COLO829 (cell line): ENCODE data around the gene RAMP3.
A peak's percentile ranks its signal among the peaks of the same experiment; 100 is the strongest.
"Not testable (repeated sequence)": the region's sequence is repeated elsewhere in the genome, so short reads cannot be mapped to it uniquely, and the experiment has no call there.

Experiments
- DNase-seq: peaks from one replicate; pipeline ENCODE4 v3.0.0; 2012; ENCODE audit warnings: low spot score

RAMP3 gene

DNA sequence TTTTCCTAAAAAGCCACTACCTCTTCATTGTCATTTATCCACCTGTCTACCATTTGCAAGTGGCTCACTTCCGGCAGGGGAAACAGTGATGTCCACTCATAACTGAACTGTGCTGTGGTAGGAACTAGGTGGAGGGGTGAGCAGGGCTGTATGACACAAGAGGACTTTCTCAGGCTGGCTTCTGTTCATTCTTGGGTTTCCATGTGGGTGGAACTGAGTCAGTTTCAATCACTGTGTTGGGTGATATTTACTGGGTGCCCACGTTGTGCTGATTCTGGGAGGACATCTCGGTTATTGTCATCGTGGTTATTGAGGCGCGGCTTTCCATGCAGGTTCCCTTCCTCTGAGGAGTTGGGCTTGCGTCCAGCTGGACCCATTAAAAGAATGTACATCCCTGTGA lies 38.8 kb downstream of the RAMP3 start:
- no peak for DNase-seq

- DNase-seq: no peak
Observed at GRCh38 chr7:45197461-45197860, 39.9 kb downstream of the RAMP3 start.

- DNase-seq: no peak
Observed at GRCh38 chr7:45198986-45199385, 41.4 kb downstream of the RAMP3 start.

DNA sequence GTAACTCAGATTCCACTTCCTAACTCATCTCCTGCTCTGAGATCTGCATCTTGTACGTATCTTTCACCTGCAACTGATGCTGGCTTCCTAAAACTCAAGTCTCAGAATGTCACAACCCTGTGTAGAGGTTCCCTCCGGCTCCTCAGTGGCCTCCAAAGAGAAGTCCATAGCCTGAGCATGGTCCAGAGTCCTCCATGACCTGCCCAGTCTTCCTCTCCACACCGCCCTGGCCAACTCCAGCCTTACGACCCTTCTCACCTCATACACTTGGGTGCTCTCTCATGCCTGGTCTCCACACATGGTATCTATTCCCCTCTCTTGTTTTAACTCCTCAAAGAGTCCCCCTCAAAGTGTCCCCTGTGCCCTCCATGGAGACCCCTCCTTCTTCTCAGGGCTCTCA lies 41.9 kb downstream of the RAMP3 start:
- no peak for DNase-seq

DNA sequence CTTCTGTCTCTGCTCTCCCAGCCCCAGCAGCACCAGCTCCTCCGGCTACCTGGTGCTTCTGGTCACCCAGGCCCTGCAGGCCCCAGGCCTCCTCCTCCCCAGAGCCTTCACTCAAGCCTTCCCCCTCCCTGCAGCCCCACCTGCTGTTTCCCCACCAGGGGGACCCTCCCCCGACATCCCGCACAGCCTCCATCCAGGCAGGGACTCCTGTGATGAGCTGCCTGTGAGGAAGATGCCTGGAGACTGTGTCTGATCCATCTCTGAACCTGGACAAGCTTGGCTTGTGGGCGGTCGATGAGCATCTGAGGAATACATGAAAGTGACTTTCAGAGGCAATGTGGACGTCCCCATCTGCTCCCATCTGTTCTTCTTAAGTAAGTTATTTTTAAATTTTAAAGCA lies 45.0 kb downstream of the RAMP3 start:
- no peak for DNase-seq

DNA sequence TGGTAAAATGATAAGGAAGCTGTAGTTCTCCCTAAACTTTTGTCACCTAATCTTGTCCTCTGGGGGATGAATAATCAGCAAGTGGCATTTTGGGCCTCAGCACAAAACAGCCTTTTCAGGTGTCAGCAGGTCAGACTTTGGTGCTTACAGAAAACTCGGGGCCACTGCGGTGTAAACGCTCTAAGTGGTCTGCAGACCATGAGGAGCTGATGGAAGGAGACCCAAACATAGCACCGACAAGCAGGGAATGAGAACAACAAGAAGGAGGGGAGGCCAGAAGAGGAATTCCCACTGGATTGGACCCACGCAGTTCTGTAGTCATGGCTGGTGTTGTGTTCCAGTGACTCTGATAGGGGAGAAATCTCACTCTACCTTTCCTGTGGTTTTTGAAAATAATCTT lies 45.4 kb downstream of the RAMP3 start:
- no peak for DNase-seq

DNA sequence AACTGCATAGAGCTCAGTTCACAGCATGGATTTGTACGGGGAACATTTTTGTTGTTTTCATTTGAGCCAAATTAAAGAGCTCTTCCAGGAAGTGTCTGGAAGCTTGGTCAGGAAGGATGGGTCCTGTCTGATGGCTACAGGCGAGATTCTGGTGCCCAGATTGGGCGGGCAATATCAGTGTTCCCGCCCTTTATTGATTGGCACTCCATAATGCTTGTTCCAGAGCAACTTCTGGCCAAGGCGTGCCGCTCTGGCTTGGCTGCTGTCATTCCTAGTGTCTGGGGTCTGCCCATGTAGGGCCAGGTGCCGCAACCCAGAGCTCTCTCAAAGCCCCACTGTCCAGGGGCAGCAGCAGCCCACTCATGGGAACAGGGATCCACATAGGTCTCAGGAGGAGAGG lies 45.9 kb downstream of the RAMP3 start:
- no peak for DNase-seq

DNA sequence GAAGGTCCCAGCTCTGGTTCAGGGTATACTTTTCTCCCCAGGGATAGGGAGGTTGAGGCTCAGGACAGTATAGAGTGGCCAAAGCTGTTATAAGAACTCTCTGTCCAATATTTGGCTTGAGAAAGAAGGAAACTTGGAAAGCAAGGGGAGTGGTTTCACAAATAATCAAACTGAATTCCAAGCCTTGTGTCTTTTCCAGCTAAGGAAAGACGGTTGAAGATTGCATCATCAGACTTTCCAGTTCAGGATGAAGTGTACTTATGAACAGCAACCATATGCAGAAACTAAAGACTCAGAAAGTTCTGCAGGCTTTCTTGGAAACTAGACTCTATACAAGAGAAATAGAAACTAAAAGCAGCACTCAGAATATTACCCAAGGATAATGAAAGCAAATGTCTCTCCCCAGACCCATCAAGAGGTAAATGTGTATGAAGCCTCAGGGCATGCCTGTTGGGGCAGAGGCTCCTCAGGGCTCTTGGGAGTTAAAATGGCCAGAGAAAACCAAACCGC lies 46.4 kb downstream of the RAMP3 start:
- DNase-seq: no peak

DNA sequence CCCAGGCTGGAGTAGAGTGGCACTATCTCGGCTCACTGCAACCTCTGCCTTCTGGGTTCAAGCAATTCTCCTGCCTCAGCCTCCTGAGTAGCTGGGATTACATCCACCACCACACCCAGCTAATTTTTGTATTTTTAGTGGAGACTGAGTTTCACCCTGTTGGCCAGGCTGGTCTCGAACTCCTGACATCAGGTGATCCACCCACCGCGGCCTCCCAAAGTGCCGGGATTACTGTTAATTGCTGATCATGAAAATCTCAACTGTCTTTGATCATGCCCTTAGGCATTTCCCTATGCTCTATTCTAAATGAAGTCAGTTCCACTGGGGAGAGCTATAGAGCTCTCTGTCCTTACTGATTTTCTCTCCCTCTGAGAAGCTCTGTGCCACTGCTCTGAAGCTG lies 48.7 kb downstream of the RAMP3 start:
- not testable (repeated sequence) for DNase-seq

DNA sequence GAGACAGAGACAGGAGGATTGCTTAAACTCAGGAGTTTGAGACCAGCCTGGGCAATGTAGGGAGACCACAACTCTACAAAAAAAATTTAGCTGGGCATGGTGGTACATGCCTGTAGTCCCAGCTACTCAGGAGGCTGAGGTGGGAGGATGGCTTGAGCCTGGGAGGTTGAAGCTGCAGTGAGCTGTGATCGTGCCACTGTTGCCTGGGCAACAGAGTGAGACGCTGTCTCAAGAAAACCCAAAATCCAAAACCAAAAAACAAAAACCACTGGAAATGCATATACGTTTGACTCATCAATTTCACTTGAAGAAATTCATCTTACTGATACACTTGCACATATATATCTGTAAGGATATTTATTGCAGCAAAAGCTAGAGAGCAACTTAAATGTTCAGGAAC lies 52.3 kb downstream of the RAMP3 start:
- DNase-seq: not testable (repeated sequence)

DNA sequence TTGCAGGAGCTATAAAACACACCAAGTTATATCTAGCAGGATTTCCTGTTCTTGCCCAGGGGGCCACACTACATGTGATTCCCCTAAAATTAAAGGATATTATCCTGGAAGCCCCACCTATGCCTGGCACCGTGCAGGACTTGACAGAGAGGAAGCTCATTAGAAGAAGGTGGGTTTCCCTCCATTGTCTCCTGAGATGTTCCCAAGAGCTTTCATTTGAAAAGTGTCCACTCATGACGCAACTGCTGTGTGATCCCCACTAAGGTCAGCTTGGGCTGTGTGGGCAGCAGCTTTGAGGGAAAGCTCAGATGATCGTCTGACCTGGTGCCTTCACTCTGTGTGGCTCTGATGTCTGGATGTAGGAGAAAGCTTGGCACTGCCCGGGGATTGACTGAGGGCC lies 53.5 kb downstream of the RAMP3 start:
- DNase-seq: no peak

- no peak for DNase-seq
Observed at GRCh38 chr7:45211958-45212357, 54.4 kb downstream of the RAMP3 start.

- no peak for DNase-seq
Observed at GRCh38 chr7:45212606-45213005, 55.0 kb downstream of the RAMP3 start.

GRCh38 chr7:45215601-45216062 lies 58.0 kb downstream of the RAMP3 start:
- no peak for DNase-seq

DNA sequence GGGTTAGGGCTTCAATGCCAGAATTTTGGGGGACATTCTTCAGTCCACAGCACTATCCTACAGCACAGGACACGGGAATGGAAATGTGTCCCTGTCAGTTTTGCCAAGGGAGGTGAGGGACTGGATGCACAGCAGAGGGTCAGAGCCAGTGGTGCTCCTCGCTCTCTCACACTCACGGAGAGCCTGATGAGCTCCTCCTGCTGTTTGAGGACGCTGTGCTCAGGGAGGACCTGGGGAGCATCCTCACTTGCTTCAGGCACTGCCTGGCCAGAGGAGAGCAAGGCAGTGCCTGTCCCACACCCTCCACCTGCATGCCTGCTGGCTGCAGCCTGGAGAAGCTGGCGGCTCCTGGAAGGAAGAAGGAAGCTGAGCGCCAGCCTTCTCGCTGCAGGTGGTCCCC lies 58.6 kb downstream of the RAMP3 start:
- no peak for DNase-seq

DNA sequence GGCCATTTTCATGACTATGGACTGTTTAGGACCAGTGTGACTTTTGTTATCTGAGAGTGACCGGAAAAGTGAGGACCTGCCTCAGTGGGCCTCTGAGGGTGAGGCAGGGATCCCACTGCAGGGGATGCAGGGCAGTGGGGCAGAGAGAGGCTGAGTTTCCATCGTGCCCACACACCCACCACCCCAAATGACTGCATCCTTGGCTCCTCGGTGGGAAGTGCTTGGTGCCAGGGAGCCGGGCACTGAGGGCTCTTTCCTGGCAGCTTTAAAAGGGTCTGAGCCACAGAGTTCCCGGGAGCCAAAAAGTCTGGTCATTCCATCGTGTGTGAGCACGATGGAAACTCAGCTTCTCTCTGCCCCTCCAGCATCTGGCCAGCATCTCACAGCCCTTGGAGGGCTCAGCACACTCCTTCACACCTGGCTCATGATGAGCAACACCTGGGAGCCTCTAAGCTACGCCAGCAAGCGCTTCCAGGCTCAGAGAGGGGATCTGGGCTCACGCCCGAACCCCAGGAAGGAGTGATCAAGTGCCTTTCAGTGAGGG lies 59.1 kb downstream of the RAMP3 start:
- DNase-seq: no peak

GRCh38 chr7:45217358-45217757 lies 59.8 kb downstream of the RAMP3 start:
- DNase-seq: no peak

DNA sequence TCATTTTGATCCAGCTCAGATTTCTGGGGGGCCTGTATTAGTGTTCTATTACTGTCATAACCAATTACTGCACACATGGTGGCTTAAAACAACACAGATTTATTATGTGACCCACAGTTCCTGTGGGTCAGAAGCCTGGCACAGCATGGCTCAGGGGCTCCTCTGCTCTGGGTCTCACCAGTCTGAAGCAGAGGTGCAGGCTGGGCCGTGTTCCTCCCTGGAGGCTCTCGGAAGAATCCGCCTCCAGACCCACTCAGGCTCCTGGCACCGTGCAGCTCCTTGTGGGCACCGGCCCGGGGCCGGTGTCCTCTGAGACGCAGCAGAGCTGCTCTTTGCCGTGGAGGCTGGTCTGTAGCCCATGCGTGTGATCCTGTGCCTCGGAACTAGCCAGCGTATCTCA lies 61.5 kb downstream of the RAMP3 start:
- DNase-seq: no peak

DNA sequence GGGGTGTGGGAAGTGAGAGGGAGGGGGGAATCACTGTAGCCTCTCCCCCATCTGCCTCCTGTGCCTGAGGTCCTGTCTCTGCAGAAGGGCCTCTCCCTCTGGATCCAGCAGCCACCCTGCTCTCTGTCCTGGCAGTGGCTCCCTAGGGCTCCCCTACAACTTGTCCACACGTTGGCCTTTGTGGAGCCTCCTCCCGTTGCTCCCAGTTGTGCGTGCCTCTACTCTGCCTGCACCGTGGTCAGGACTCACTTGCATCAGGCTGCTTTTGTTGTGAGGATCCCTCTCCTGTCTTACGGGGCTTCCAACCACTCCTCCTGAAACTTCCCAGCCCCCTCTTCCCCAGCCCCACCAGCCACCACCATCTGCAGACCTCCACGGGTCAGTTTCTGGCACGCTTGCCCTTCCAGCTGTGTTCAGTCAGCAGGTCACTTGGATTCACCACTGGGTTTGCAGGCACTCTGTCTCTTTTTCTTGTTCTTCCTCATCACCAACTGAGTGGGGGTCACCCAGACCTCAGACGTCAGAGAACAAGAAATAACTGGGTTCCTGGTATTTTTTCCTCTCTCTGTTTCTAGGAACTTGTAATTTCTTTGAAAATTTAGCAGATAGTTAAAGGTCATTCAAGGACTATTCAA lies 62.3 kb downstream of the RAMP3 start:
- DNase-seq: no peak

DNA sequence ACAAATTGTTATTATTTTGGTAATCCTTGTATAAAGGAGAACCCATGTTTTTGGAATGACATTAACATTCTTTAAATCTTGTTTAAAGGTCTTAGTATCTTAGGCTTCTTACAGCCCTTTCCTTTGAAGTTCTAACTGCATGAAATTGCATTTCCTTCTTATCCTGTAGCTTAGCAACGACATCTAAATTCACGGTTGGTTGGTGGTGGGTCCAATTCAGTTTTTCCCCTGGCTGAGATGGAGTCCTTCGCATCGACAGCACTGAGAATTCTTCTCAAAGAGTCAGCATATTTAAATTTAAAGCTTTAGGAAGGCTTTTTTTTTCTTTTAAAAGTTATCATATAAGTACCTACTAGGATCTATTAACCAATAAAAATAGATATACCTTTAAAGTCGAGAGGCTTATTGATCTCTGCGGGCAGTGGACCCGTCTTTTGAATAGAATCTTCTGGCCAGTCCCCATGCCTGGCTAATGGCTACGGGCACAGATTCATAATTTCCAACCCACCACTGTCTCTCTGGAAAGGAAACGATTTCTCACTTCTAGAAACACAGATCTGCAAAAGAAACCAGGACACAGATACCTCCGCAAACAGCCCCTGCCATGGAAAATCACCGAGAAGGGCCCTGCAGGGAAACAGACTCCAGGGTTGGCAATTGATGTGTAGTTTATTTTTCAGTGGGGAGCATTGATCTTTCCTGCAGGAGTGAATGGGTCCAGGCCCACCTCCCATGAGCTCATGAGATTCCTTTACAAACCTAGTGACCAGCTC lies 63.4 kb downstream of the RAMP3 start:
- DNase-seq: peak; percentile 45

DNA sequence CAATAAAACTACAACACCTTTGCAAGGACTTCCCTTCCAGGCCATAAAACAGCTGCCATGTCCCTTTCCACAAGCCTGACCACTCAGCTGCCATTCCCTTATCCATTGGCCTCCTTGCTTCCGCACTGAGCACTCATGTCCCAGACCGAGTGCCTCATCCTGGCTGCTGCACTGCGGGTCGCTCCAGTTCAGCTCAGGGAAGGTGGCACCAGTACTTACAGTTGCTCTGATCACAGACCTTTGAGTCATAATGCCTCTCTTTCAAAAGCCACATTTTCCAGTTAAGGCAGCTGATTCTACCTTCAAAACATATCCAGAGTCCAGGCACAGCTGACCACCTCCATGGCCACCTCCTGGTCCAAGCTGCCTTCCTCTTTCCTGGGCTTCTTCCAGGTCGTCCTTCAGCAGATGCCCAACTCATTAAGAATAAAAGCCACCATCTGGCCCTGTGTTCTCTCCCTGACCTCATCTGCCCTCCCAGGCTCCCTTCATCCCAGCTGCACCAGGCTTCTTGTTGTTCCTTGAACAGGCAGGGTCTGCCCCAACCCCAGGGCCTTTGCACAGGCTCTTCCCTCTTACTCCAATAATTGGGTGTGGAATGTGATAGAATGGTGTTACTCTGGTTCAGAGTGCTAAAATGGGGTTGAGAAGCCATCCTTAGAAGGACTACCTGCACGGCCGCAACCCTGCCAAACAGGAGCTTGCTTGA lies 64.5 kb downstream of the RAMP3 start:
- no peak for DNase-seq

- no peak for DNase-seq
Observed at GRCh38 chr7:45223078-45223477, 65.5 kb downstream of the RAMP3 start.
